Neural cell (in vitro differentiated cells): ENCODE measurements around the gene SLC35E3. TPM values are rescaled to one million over a fixed set of nuclear protein-coding genes. Genes with fewer than 3 reads are reported as not detected.

Experiments
- H2AFZ ChIP-seq: fragments of 200-600, 300-800 bp; sonication (generic), shearing (Covaris generic); 2 replicates; pipeline ENCODE4 v1.6.0; 2014; ENCODE audit warnings: low read depth, mild to moderate bottlenecking, antibody characterized with exemption, low read length, moderate library complexity
- H3F3A ChIP-seq: fragments of 200-600 bp; shearing (Covaris generic); 2 replicates; pipeline ENCODE4 v1.6.1; 2016; ENCODE audit warnings: mild to moderate bottlenecking, moderate library complexity, mixed read lengths, antibody characterized with exemption, low read length; ENCODE audit not compliant: insufficient read depth, poor library complexity, severe bottlenecking
- H3K27ac ChIP-seq: fragments of 200-600, 300-800 bp; sonication (generic), shearing (Covaris generic); 2 replicates; pipeline ENCODE4 v1.5.1; 2014; ENCODE audit warnings: mild to moderate bottlenecking, low read length, moderate library complexity
- H3K27me3 ChIP-seq: fragments of 300-800, 200-600 bp; sonication (generic), shearing (Covaris generic); 2 replicates; pipeline ENCODE4 v1.6.0; 2014; ENCODE audit warnings: mild to moderate bottlenecking, low read depth, low read length, moderate library complexity; ENCODE audit not compliant: insufficient read depth
- H3K36me3 ChIP-seq: fragments of 300-800, 200-600 bp; sonication (generic), shearing (Covaris generic); 2 replicates; pipeline ENCODE4 v1.5.1; 2014; ENCODE audit warnings: mild to moderate bottlenecking, antibody characterized with exemption, low read length, moderate library complexity; ENCODE audit not compliant: insufficient read depth
- H3K4me2 ChIP-seq: fragments of 300-800, 200-600 bp; sonication (generic), shearing (Covaris generic); 2 replicates; pipeline ENCODE4 v1.6.0; 2014; ENCODE audit warnings: mild to moderate bottlenecking, low read length
- H3K4me3 ChIP-seq: fragments of 300-800, 200-600 bp; sonication (generic), shearing (Covaris generic); 2 replicates; pipeline ENCODE4 v1.5.1; 2014; ENCODE audit warnings: mild to moderate bottlenecking, low read length, moderate library complexity
- H3K79me2 ChIP-seq: fragments of 200-600 bp; shearing (Covaris generic); replicated peaks from 2 replicates; pipeline ENCODE4 v1.6.0; 2014; ENCODE audit warnings: mild to moderate bottlenecking, low read length, moderate library complexity; ENCODE audit not compliant: insufficient read depth
- H3K9ac ChIP-seq: fragments of 300-800, 200-600 bp; sonication (generic), shearing (Covaris generic); 2 replicates; pipeline ENCODE4 v1.6.1; 2016; ENCODE audit warnings: mild to moderate bottlenecking, low read length, mixed read lengths
- H3K9me2 ChIP-seq: fragments of 200-600 bp; shearing (Covaris generic); 2 replicates; pipeline ENCODE4 v1.6.1; 2016; ENCODE audit warnings: mild to moderate bottlenecking, low read length, mixed read lengths; ENCODE audit not compliant: insufficient read depth
- H3K9me3 ChIP-seq: fragments of 200-600, 300-800 bp; sonication (generic), shearing (Covaris generic); 2 replicates; pipeline ENCODE4 v1.6.1; 2016; ENCODE audit warnings: mild to moderate bottlenecking, mixed run types, low read length, moderate library complexity, mixed read lengths
- H4K20me1 ChIP-seq: fragments of 200-600 bp; shearing (Covaris generic); 2 replicates; pipeline ENCODE4 v1.6.1; 2016; ENCODE audit warnings: mild to moderate bottlenecking, mixed run types; ENCODE audit not compliant: insufficient read depth
- EP300 ChIP-seq: fragments of 450-650 bp; conservative IDR thresholded peaks from 2 replicates; pipeline ENCODE4 v1.6.1; 2014; ENCODE audit warnings: antibody characterized with exemption, mild to moderate bottlenecking, moderate library complexity; ENCODE audit not compliant: poor library complexity, severe bottlenecking
- EZH2 ChIP-seq: fragments of 200-600, 300-800 bp; shearing (Covaris generic), sonication (generic); IDR thresholded peaks from 2 replicates; pipeline ENCODE4 v1.6.1; 2014; ENCODE audit warnings: antibody characterized with exemption, low read length, borderline replicate concordance, mild to moderate bottlenecking; ENCODE audit not compliant: insufficient read depth, poor library complexity, severe bottlenecking
- MXI1 ChIP-seq: fragments of 450-650 bp; conservative IDR thresholded peaks from 2 replicates; pipeline ENCODE4 v1.6.1; 2014; ENCODE audit warnings: antibody characterized with exemption, mild to moderate bottlenecking; ENCODE audit not compliant: poor library complexity, severe bottlenecking
- POLR2AphosphoS5 ChIP-seq: IDR thresholded peaks from 2 replicates; pipeline ENCODE4 v1.6.1; 2012
- RAD21 ChIP-seq: fragments of 450-650 bp; conservative IDR thresholded peaks from 2 replicates; pipeline ENCODE4 v1.6.1; 2014; ENCODE audit warnings: antibody characterized with exemption, mild to moderate bottlenecking, moderate library complexity
- SMC3 ChIP-seq: fragments of 450-650 bp; conservative IDR thresholded peaks from 2 replicates; pipeline ENCODE4 v1.6.1; 2014; ENCODE audit warnings: antibody characterized with exemption, mild to moderate bottlenecking, moderate library complexity; ENCODE audit not compliant: poor library complexity
- TAF1 ChIP-seq: IDR thresholded peaks from 2 replicates; pipeline ENCODE4 v1.6.1; 2012; ENCODE audit warnings: low read depth
- polyA plus RNA-seq: library from polyadenylated mRNA; depleted of rRNA; stranded (reverse); fragments of >200 nt; gene quantifications from 2 replicates; pipeline ENCODE4 v1.2.3, GENCODE V29; 2014
- TF ChIP-seq, protein P1 (sequence below): fragments of 450-650 bp; IDR thresholded peaks from 2 replicates; pipeline ENCODE4 v1.5.1; 2014; ENCODE audit warnings: antibody characterized with exemption, mild to moderate bottlenecking, moderate library complexity; ENCODE audit not compliant: poor library complexity, severe bottlenecking
- TF ChIP-seq, protein P2 (sequence below): IDR thresholded peaks from 2 replicates; pipeline ENCODE4 v1.6.1; 2012; ENCODE audit warnings: borderline replicate concordance

SLC35E3 gene
- polyA plus RNA-seq, 1 donor from 2014 or later, result 10.5 TPM

DNA sequence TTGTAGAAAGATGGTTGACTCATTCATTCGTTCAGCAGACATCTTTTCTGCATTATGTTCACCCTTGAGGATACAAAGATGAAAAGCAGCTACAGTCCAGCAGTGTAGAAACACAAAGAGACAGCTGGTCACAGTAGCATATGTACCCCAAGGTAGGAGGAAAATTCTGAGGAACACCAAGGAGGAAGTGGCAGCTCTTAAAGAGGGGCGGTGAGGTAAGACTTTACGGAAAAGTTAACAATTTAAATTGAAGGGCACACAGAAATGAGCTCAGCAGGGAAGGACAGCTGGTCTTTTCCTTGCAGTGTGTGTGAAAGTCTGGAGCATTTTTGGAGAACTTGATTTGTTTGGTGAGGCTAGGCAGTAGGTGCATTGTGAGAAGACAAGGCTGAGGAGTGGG is 3.5 kb downstream of the SLC35E3 start:
- H4K20me1 ChIP-seq, result no peaks in the 10 kb centered on the region
- no peaks in the 10 kb centered on the region for H3K27me3 ChIP-seq
- no peaks in the 10 kb centered on the region for H3K9me2 ChIP-seq
- peaks cover 16% of the 10 kb centered on the region for H3K79me2 ChIP-seq
- no peak overlapping the region for H3K9ac ChIP-seq
- H3K9me3 ChIP-seq, result no peaks in the 10 kb centered on the region
- H3K36me3 ChIP-seq, result peaks cover under 1% of the 10 kb centered on the region
- no peak overlapping the region for H2AFZ ChIP-seq
- H3F3A ChIP-seq, result no peaks in the 10 kb centered on the region
- TF ChIP-seq EP300 (no peak), TAF1 (no peak), POLR2AphosphoS5 (no peak), MXI1 (no peak), EZH2 (no peak)
- TF ChIP-seq, protein P1, sequence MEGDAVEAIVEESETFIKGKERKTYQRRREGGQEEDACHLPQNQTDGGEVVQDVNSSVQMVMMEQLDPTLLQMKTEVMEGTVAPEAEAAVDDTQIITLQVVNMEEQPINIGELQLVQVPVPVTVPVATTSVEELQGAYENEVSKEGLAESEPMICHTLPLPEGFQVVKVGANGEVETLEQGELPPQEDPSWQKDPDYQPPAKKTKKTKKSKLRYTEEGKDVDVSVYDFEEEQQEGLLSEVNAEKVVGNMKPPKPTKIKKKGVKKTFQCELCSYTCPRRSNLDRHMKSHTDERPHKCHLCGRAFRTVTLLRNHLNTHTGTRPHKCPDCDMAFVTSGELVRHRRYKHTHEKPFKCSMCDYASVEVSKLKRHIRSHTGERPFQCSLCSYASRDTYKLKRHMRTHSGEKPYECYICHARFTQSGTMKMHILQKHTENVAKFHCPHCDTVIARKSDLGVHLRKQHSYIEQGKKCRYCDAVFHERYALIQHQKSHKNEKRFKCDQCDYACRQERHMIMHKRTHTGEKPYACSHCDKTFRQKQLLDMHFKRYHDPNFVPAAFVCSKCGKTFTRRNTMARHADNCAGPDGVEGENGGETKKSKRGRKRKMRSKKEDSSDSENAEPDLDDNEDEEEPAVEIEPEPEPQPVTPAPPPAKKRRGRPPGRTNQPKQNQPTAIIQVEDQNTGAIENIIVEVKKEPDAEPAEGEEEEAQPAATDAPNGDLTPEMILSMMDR, result no peak
- H3K27ac ChIP-seq, result no peak overlapping the region
- peak overlapping the region; percentile 54 for H3K4me3 ChIP-seq
- no peak overlapping the region for H3K4me2 ChIP-seq

DNA sequence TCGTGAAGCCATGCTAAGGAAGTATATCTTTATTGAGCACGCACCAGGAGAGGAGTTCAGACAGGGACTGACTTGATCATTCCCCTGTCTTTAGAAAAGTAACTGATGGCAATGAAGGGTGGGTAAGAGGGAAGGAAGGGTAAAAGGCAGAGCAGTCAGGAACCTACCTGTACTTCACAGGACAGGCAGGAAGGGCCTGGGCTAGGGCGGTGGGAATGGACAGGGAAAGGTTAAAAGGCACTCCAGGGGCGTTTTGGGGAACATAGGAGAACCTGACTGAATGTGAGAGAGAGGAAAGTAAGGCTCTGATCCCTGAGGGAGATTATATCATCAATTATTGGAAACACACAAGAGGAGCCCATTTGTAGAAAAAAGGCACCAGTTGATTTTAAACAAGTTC is 3.9 kb downstream of the SLC35E3 start:
- no peaks in the 10 kb centered on the region for H3K9me3 ChIP-seq
- no peak overlapping the region for H3K27ac ChIP-seq
- peaks cover 16% of the 10 kb centered on the region for H3K79me2 ChIP-seq
- peak overlapping the region; percentile 54 for H3K4me3 ChIP-seq
- no peaks in the 10 kb centered on the region for H3K27me3 ChIP-seq
- H3K36me3 ChIP-seq, result peaks cover 5% of the 10 kb centered on the region
- H2AFZ ChIP-seq, result no peak overlapping the region
- H4K20me1 ChIP-seq, result no peaks in the 10 kb centered on the region
- H3K9ac ChIP-seq, result no peak overlapping the region
- H3K4me2 ChIP-seq, result no peak overlapping the region
- TF ChIP-seq POLR2AphosphoS5, result no peak
- TF ChIP-seq MXI1, result no peak
- TF ChIP-seq, protein P1, result no peak
- no peak for TF ChIP-seq SMC3
- TF ChIP-seq, protein P2, sequence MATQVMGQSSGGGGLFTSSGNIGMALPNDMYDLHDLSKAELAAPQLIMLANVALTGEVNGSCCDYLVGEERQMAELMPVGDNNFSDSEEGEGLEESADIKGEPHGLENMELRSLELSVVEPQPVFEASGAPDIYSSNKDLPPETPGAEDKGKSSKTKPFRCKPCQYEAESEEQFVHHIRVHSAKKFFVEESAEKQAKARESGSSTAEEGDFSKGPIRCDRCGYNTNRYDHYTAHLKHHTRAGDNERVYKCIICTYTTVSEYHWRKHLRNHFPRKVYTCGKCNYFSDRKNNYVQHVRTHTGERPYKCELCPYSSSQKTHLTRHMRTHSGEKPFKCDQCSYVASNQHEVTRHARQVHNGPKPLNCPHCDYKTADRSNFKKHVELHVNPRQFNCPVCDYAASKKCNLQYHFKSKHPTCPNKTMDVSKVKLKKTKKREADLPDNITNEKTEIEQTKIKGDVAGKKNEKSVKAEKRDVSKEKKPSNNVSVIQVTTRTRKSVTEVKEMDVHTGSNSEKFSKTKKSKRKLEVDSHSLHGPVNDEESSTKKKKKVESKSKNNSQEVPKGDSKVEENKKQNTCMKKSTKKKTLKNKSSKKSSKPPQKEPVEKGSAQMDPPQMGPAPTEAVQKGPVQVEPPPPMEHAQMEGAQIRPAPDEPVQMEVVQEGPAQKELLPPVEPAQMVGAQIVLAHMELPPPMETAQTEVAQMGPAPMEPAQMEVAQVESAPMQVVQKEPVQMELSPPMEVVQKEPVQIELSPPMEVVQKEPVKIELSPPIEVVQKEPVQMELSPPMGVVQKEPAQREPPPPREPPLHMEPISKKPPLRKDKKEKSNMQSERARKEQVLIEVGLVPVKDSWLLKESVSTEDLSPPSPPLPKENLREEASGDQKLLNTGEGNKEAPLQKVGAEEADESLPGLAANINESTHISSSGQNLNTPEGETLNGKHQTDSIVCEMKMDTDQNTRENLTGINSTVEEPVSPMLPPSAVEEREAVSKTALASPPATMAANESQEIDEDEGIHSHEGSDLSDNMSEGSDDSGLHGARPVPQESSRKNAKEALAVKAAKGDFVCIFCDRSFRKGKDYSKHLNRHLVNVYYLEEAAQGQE, result no peak
- TF ChIP-seq TAF1, result no peak
- TF ChIP-seq RAD21, result no peak
- H3F3A ChIP-seq, result no peaks in the 10 kb centered on the region
- no peaks in the 10 kb centered on the region for H3K9me2 ChIP-seq
